ENCODE data around the gene ITM2B.

GRCh38 chr13:48263196-48263595, 30.2 kb downstream of the ITM2B start:
- TF ChIP-seq CTCF (IDR thresholded peaks at IDR 0.05; ENCODE audit: low read depth, low read length) (no peak), POLR2A (IDR thresholded peaks at IDR 0.05; ENCODE audit: extremely low read depth, insufficient read length) (no peak), MYC (IDR thresholded peaks at IDR 0.05; ENCODE audit: low read depth, low read length) (no peak), MAX (IDR thresholded peaks at IDR 0.05; ENCODE audit: low read depth, low read length) (no peak)

All from NB4 (cell line).